ENCODE data around the gene MYH15.
A peak's percentile ranks its signal among the peaks of the same experiment; 100 is the strongest.

The MYH15 gene

GRCh38 chr3:108509263-108509662 is 1.1 kb downstream of the MYH15 start:
- DNase-seq = no peak

GRCh38 chr3:108507902-108508301 is 2.5 kb downstream of the MYH15 start:
- DNase-seq = no peak

GRCh38 chr3:108505811-108506210 is 4.6 kb downstream of the MYH15 start:
- DNase-seq = no peak

- DNase-seq = no peak
Observed at GRCh38 chr3:108503722-108504121, 6.7 kb downstream of the MYH15 start.

- no peak for DNase-seq
Observed at GRCh38 chr3:108501535-108501934, 8.9 kb downstream of the MYH15 start.

- no peak for DNase-seq
Observed at GRCh38 chr3:108500728-108501127, 9.7 kb downstream of the MYH15 start.

- DNase-seq = no peak
Observed at GRCh38 chr3:108497271-108497670, 13.1 kb downstream of the MYH15 start.

- DNase-seq = no peak
Observed at GRCh38 chr3:108495717-108496116, 14.7 kb downstream of the MYH15 start.

- DNase-seq = no peak
Observed at GRCh38 chr3:108494906-108495531, 15.4 kb downstream of the MYH15 start.

GRCh38 chr3:108493862-108494261 is 16.5 kb downstream of the MYH15 start:
- DNase-seq = no peak

- DNase-seq = no peak
Observed at GRCh38 chr3:108491456-108491855, 18.9 kb downstream of the MYH15 start.

- DNase-seq = no peak
Observed at GRCh38 chr3:108489776-108490175, 20.6 kb downstream of the MYH15 start.

- no peak for DNase-seq
Observed at GRCh38 chr3:108488631-108489030, 21.8 kb downstream of the MYH15 start.

GRCh38 chr3:108487439-108487838 is 23.0 kb downstream of the MYH15 start:
- DNase-seq = no peak

GRCh38 chr3:108486941-108487340 is 23.5 kb downstream of the MYH15 start:
- no peak for DNase-seq

- no peak for DNase-seq
Observed at GRCh38 chr3:108486338-108486737, 24.1 kb downstream of the MYH15 start.

GRCh38 chr3:108485146-108485545 is 25.2 kb downstream of the MYH15 start:
- no peak for DNase-seq

- no peak for DNase-seq
Observed at GRCh38 chr3:108479224-108479623, 31.2 kb downstream of the MYH15 start.

- DNase-seq = peak; percentile 16
Observed at GRCh38 chr3:108477511-108478147, 32.8 kb downstream of the MYH15 start.

- no peak for DNase-seq
Observed at GRCh38 chr3:108475220-108475782, 35.1 kb downstream of the MYH15 start.

GRCh38 chr3:108474581-108474980 is 35.8 kb downstream of the MYH15 start:
- DNase-seq = no peak

- DNase-seq = no peak
Observed at GRCh38 chr3:108473711-108474110, 36.7 kb downstream of the MYH15 start.

GRCh38 chr3:108472001-108472591 is 38.3 kb downstream of the MYH15 start:
- no peak for DNase-seq

- no peak for DNase-seq
Observed at GRCh38 chr3:108471426-108471825, 39.0 kb downstream of the MYH15 start.
